SK-N-SH treated with all-trans-retinoic acid at 6 μM for 48 hours (cell line): ENCODE results near the gene TCF12.

Experiments used
- ATAC-seq: fragments of 200-7000 bp; cut with Tn5 transposase; 3 replicates; pipeline ENCODE4 v1.9.1; 2020; ENCODE audit warnings: mild to moderate bottlenecking, moderate library complexity
- ARNTL ChIP-seq: fragments of 450-650 bp; formaldehyde crosslinking; IDR thresholded peaks from 2 replicates; pipeline ENCODE4 v1.5.0; 2020; ENCODE audit warnings: low read depth, mild to moderate bottlenecking, moderate library complexity, borderline replicate concordance
- BACH2 ChIP-seq: fragments of 250-450 bp; sonication (Bioruptor Pico); IDR thresholded peaks from 2 replicates; pipeline ENCODE4 v1.9.0; 2021; ENCODE audit warnings: mild to moderate bottlenecking, borderline replicate concordance
- CSDC2 ChIP-seq: fragments of 250-450 bp; sonication (Bioruptor Pico); IDR thresholded peaks from 2 replicates; pipeline ENCODE4 v1.5.0; 2020; ENCODE audit warnings: mild to moderate bottlenecking, moderate library complexity
- ESRRG ChIP-seq: fragments of 250-450 bp; sonication (Bioruptor Pico); IDR thresholded peaks from 2 replicates; pipeline ENCODE4 v1.6.1; 2021; ENCODE audit warnings: mild to moderate bottlenecking
- ISL1 ChIP-seq: fragments of 250-450 bp; sonication (Bioruptor Pico); IDR thresholded peaks from 2 replicates; pipeline ENCODE4 v2.1.2; 2022; ENCODE audit warnings: mild to moderate bottlenecking, moderate library complexity
- OSR1 ChIP-seq: fragments of 250-450 bp; sonication (Bioruptor Pico); IDR thresholded peaks from 2 replicates; pipeline ENCODE4 v1.8.0; 2022; ENCODE audit warnings: moderate library complexity, mild to moderate bottlenecking, inconsistent platforms
- PPARA ChIP-seq: fragments of 250-450 bp; sonication (Bioruptor Pico); IDR thresholded peaks from 2 replicates; pipeline ENCODE4 v1.5.0; 2020; ENCODE audit warnings: mild to moderate bottlenecking, borderline replicate concordance
- RARB ChIP-seq: fragments of 250-450 bp; sonication (Bioruptor Pico); IDR thresholded peaks from 2 replicates; pipeline ENCODE4 v1.8.0; 2021; ENCODE audit warnings: mild to moderate bottlenecking, moderate library complexity
- TCF4 ChIP-seq: fragments of 250-450 bp; sonication (Bioruptor Pico); IDR thresholded peaks from 2 replicates; pipeline ENCODE4 v1.8.0; 2021; ENCODE audit warnings: mild to moderate bottlenecking, moderate library complexity, borderline replicate concordance
- TOX ChIP-seq: fragments of 250-450 bp; sonication (Bioruptor Pico); IDR thresholded peaks from 2 replicates; pipeline ENCODE4 v1.8.0; 2021; ENCODE audit warnings: mild to moderate bottlenecking, moderate library complexity, borderline replicate concordance
- ZC3H10 ChIP-seq: fragments of 250-450 bp; sonication (Bioruptor Pico); IDR thresholded peaks from 2 replicates; pipeline ENCODE4 v1.5.1; 2021; ENCODE audit warnings: mild to moderate bottlenecking, moderate library complexity
- ZFP3 ChIP-seq: fragments of 250-450 bp; sonication (Bioruptor Pico); IDR thresholded peaks from 2 replicates; pipeline ENCODE4 v1.5.0; 2020; ENCODE audit warnings: mild to moderate bottlenecking, moderate library complexity
- ZFP30 ChIP-seq: fragments of 450-650 bp; formaldehyde crosslinking; IDR thresholded peaks from 2 replicates; pipeline ENCODE4 v1.5.0; 2022; ENCODE audit warnings: mild to moderate bottlenecking, moderate library complexity
- ZNF565 ChIP-seq: fragments of 450-650 bp; formaldehyde crosslinking; conservative IDR thresholded peaks from 2 replicates; pipeline ENCODE4 v1.5.0; 2020; ENCODE audit warnings: low read depth, mild to moderate bottlenecking, moderate library complexity
- ZNF70 ChIP-seq: fragments of 450-650 bp; formaldehyde crosslinking; IDR thresholded peaks from 2 replicates; pipeline ENCODE4 v1.5.0; 2020; ENCODE audit warnings: mild to moderate bottlenecking, moderate library complexity
- ZNF8 ChIP-seq: fragments of 450-650 bp; formaldehyde crosslinking; IDR thresholded peaks from 2 replicates; pipeline ENCODE4 v1.5.0; 2020; ENCODE audit warnings: mild to moderate bottlenecking, moderate library complexity
- TF ChIP-seq, protein P1 (sequence below): fragments of 250-450 bp; sonication (Bioruptor Pico); IDR thresholded peaks from 2 replicates; pipeline ENCODE4 v1.8.0; 2021; ENCODE audit warnings: low read depth, mild to moderate bottlenecking, moderate library complexity, borderline replicate concordance
- TF ChIP-seq, protein P2 (sequence below): fragments of 250-450 bp; sonication (Bioruptor Pico); IDR thresholded peaks from 2 replicates; pipeline ENCODE4 v1.5.1; 2020; ENCODE audit warnings: low read depth, mild to moderate bottlenecking, moderate library complexity
- TF ChIP-seq, protein P3 (sequence below): fragments of 250-450 bp; sonication (Bioruptor Pico); IDR thresholded peaks from 2 replicates; pipeline ENCODE4 v1.5.0; 2020; ENCODE audit warnings: mild to moderate bottlenecking, moderate library complexity
- TF ChIP-seq, protein P4 (sequence below): fragments of 250-450 bp; sonication (Bioruptor Pico); IDR thresholded peaks from 2 replicates; pipeline ENCODE4 v1.8.0; 2020; ENCODE audit warnings: mild to moderate bottlenecking, moderate library complexity, borderline replicate concordance
- TF ChIP-seq, protein P5 (sequence below): fragments of 250-450 bp; sonication (Bioruptor Pico); IDR thresholded peaks from 2 replicates; pipeline ENCODE4 v1.5.1; 2021; ENCODE audit warnings: mild to moderate bottlenecking, moderate library complexity

TCF12 gene

DNA sequence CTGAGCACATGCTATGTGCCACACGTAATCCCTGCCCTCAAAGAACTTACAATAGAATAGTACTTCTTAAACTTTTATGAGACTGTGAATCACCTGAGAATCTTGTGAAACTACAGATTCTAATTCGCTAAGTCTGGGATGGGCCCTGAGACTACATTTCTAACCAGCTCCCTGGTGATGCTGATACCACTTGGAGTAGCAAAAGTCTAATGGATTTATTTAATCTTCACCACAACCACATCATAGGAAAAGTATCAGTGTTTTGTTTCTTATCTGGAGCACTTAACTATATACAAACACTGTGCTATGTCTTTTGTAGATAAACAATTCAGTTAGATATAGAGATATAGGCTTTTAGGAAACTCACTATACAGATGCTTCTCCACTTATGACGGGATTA lies 23.8 kb upstream of the TCF12 start:
- no peak for ATAC-seq
- TF ChIP-seq ZNF565 (CRISPR knock-in tag) (no peak), TOX (CRISPR knock-in tag) (no peak), ZC3H10 (no peak), ZFP30 (CRISPR knock-in tag) (no peak), ZFP3 (CRISPR knock-in tag) (no peak), ZNF70 (CRISPR knock-in tag) (no peak), ZNF8 (CRISPR knock-in tag) (no peak), CSDC2 (CRISPR knock-in tag) (no peak), RARB (no peak)
- TF ChIP-seq, protein P1, sequence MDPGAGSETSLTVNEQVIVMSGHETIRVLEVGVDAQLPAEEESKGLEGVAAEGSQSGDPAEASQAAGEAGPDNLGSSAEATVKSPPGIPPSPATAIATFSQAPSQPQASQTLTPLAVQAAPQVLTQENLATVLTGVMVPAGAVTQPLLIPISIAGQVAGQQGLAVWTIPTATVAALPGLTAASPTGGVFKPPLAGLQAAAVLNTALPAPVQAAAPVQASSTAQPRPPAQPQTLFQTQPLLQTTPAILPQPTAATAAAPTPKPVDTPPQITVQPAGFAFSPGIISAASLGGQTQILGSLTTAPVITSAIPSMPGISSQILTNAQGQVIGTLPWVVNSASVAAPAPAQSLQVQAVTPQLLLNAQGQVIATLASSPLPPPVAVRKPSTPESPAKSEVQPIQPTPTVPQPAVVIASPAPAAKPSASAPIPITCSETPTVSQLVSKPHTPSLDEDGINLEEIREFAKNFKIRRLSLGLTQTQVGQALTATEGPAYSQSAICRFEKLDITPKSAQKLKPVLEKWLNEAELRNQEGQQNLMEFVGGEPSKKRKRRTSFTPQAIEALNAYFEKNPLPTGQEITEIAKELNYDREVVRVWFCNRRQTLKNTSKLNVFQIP = no peak
- TF ChIP-seq, protein P2, sequence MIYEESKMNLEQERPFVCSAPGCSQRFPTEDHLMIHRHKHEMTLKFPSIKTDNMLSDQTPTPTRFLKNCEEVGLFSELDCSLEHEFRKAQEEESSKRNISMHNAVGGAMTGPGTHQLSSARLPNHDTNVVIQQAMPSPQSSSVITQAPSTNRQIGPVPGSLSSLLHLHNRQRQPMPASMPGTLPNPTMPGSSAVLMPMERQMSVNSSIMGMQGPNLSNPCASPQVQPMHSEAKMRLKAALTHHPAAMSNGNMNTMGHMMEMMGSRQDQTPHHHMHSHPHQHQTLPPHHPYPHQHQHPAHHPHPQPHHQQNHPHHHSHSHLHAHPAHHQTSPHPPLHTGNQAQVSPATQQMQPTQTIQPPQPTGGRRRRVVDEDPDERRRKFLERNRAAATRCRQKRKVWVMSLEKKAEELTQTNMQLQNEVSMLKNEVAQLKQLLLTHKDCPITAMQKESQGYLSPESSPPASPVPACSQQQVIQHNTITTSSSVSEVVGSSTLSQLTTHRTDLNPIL (CRISPR knock-in tag) = no peak

DNA sequence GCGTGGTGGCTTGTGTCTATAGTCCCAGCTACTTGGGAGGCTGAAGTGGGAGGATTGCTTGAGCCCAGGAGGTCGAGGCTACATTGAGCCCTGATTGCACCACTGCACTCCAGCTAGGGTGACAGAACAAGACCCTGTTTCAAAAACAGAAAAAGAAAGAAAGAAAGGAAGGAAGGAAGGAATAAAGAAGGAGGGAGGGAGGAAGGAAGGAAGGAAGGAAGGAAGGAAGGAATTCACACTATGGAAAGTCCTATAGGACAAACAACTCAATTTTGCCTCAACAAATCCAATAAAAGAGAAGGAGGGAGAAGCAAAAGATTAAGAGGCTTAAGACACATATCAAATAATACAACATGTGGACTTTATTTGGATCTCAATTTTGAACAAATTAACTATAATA lies 16.5 kb upstream of the TCF12 start:
- no peak for ATAC-seq
- TF ChIP-seq ZNF70 (CRISPR knock-in tag) (no peak), ZC3H10 (no peak), ARNTL (CRISPR knock-in tag) (no peak), PPARA (CRISPR knock-in tag) (no peak), CSDC2 (CRISPR knock-in tag) (no peak), OSR1 (CRISPR knock-in tag) (no peak), TCF4 (no peak), RARB (no peak), ESRRG (no peak), ISL1 (CRISPR knock-in tag) (no peak), BACH2 (CRISPR knock-in tag) (no peak), TOX (CRISPR knock-in tag) (no peak), ZNF8 (CRISPR knock-in tag) (no peak), ZNF565 (CRISPR knock-in tag) (no peak)
- TF ChIP-seq, protein P2 (CRISPR knock-in tag) = no peak
- TF ChIP-seq, protein P1 = no peak
- TF ChIP-seq, protein P3, sequence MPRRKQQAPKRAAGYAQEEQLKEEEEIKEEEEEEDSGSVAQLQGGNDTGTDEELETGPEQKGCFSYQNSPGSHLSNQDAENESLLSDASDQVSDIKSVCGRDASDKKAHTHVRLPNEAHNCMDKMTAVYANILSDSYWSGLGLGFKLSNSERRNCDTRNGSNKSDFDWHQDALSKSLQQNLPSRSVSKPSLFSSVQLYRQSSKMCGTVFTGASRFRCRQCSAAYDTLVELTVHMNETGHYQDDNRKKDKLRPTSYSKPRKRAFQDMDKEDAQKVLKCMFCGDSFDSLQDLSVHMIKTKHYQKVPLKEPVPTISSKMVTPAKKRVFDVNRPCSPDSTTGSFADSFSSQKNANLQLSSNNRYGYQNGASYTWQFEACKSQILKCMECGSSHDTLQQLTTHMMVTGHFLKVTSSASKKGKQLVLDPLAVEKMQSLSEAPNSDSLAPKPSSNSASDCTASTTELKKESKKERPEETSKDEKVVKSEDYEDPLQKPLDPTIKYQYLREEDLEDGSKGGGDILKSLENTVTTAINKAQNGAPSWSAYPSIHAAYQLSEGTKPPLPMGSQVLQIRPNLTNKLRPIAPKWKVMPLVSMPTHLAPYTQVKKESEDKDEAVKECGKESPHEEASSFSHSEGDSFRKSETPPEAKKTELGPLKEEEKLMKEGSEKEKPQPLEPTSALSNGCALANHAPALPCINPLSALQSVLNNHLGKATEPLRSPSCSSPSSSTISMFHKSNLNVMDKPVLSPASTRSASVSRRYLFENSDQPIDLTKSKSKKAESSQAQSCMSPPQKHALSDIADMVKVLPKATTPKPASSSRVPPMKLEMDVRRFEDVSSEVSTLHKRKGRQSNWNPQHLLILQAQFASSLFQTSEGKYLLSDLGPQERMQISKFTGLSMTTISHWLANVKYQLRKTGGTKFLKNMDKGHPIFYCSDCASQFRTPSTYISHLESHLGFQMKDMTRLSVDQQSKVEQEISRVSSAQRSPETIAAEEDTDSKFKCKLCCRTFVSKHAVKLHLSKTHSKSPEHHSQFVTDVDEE (CRISPR knock-in tag) = no peak
- TF ChIP-seq, protein P4, sequence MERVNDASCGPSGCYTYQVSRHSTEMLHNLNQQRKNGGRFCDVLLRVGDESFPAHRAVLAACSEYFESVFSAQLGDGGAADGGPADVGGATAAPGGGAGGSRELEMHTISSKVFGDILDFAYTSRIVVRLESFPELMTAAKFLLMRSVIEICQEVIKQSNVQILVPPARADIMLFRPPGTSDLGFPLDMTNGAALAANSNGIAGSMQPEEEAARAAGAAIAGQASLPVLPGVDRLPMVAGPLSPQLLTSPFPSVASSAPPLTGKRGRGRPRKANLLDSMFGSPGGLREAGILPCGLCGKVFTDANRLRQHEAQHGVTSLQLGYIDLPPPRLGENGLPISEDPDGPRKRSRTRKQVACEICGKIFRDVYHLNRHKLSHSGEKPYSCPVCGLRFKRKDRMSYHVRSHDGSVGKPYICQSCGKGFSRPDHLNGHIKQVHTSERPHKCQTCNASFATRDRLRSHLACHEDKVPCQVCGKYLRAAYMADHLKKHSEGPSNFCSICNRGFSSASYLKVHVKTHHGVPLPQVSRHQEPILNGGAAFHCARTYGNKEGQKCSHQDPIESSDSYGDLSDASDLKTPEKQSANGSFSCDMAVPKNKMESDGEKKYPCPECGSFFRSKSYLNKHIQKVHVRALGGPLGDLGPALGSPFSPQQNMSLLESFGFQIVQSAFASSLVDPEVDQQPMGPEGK (CRISPR knock-in tag) = no peak
- TF ChIP-seq, protein P5, sequence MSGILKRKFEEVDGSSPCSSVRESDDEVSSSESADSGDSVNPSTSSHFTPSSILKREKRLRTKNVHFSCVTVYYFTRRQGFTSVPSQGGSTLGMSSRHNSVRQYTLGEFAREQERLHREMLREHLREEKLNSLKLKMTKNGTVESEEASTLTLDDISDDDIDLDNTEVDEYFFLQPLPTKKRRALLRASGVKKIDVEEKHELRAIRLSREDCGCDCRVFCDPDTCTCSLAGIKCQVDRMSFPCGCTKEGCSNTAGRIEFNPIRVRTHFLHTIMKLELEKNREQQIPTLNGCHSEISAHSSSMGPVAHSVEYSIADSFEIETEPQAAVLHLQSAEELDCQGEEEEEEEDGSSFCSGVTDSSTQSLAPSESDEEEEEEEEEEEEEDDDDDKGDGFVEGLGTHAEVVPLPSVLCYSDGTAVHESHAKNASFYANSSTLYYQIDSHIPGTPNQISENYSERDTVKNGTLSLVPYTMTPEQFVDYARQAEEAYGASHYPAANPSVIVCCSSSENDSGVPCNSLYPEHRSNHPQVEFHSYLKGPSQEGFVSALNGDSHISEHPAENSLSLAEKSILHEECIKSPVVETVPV (CRISPR knock-in tag) = no peak
